ELF-1 (cell line): Measurements from ENCODE around the gene SERBP1.
A peak's percentile ranks its signal among the peaks of the same experiment; 100 is the strongest.
"Not testable (repeated sequence)": the region's sequence is repeated elsewhere in the genome, so short reads cannot be mapped to it uniquely, and the experiment has no call there.

Experiments used
- DNase-seq: peaks from one replicate; pipeline ENCODE4 v3.0.0-alpha.2; 2016; ENCODE audit warnings: low read depth, low spot score

Gene SERBP1

GRCh38 chr1:67440339-67440738, 10.1 kb upstream of the SERBP1 start:
- no peak for DNase-seq

GRCh38 chr1:67439277-67440029, 9.3 kb upstream of the SERBP1 start:
- peak; percentile 60 for DNase-seq

DNA sequence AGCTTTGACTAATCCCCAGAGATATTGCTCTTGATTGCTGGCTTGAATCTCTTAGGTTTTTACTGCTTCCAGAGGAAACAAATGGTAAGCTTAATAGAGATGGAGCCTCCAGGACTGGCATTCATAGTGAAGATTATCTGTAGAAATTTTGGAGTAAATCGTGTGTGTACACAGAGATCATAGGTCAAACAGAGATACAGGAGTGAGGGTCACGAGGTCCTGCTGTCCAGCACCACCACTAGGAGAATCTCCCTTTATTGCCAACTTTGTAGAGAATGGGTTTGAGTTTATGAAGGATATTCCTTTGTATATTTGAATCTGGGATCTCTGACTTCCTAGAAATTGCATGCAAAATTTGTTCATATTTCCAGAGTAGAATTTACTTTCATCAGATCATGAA, 7.8 kb upstream of the SERBP1 start:
- no peak for DNase-seq

DNA sequence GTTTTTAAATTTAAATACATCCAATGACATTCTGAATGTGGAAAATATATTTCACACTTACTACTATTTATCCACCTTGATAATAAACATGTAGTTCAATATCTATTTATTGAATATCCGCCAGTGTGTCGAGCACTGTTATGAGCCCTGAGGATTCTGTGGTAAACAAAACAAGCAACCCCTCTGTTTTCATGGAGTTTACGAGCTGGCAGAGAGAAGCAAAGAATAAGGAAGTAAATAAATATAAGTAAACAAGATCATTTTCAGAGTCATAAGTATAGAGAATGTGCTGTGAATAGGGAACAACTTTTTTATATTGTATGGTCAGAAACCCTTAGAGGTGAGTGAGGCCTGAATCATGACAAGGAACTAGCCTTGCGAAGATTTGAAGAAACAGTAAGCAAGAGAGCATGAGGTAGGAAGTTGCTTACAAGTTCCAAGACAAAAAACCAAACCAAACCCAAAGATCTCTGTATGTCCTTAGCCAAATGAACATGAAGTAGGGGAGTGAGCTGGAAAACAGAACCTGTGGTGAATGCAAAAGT, 6.4 kb upstream of the SERBP1 start:
- no peak for DNase-seq

DNA sequence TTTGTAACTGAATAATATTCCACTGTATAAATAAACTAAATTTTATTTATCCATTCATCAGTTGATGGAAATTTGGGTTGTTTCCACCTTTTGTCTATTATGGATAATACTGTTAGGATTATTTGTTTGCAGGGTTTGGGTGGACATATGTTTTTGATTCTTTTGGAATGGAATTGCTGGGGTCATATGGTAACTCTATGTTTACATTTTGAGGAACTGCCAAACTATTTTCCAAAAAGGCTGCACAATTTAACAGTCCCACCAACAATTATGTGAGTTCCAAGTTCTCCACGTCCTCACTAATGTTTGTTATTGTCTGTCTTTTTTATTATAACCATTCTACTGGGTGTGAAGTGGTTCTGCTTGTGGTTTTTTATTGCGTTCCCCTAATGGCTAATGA, 4.3 kb upstream of the SERBP1 start:
- DNase-seq: no peak

DNA sequence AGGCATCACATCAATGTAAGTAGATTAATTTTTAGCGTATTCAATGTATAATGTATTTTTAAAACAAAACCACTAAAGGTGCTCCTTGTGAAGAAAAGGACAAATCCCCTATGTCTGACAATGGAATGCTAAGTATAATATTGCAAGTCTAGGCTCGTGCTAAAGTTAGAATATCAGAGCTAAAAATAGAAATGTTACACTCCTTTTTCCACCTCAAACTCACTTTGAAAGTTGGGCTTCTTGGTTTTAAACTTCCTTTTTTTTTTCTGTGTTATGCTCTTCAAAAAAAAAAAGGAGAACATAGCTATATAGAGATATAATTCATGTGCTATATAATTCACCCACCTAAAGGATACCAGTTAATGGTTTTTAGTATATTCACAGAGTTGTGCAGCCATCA, 3.6 kb upstream of the SERBP1 start:
- no peak for DNase-seq

- no peak for DNase-seq
These were observed 2.5 kb upstream of the SERBP1 start for GRCh38 chr1:67432745-67433144.

DNA sequence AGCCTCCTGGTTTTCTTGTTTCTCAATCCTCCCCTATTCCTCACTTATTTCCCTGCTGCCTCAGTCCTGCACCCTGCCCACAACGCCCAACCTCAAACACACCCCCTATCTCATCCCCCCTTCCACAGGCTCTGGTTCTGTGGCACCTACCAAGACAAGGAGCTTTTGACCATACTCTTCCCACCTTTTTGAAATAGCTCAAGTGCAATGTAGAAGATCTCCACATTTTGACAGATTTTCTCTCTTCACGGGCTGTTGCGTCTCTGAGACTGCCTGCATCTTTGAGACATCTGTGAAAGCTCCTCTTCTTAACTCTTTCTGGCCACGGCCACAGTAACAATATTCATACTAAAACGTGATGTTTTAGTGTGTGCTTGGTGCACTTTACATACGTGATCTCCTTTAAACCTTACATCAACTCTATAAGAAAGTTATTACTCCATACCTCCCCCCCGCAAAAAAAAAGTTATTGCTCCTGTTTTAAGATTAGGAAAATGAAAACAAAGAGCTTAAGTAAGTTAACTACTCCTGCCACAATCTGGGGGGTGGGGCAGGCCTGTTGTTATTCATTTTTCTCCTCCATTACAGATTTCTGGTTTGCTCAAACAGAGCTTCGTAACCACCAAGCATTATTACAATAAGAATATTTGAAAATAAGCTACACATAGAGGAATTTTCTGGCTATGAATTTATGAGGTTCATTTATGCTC, 1.8 kb upstream of the SERBP1 start:
- DNase-seq: peak; percentile 35

DNA sequence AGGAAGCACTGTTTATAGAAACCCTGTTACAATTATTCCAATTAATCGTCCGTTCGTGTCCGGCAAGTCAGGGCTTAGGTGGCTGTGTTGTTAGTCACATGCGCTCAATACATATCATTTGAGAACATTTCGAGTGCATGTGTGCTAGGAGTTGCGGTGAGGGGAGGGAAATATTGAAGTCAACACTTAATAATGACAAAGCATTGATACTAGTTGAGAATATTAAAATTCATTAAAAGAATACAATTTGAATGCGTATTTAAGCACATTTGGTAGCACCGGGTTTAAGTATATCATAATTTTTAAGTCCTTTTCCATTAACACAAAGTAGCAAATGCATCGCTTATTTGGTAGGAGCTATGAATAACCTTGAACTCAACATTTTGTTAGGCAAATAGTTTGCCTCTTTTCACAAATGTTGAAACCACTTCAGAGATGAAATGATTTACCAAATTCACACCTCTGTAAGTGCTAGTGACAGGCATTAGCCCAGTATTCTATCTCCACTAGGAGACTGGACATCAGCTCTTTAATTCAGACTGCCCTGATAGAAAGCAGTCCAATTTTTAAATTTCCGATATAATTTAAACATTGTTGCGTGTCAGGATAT, 1.1 kb upstream of the SERBP1 start:
- DNase-seq: no peak

DNA sequence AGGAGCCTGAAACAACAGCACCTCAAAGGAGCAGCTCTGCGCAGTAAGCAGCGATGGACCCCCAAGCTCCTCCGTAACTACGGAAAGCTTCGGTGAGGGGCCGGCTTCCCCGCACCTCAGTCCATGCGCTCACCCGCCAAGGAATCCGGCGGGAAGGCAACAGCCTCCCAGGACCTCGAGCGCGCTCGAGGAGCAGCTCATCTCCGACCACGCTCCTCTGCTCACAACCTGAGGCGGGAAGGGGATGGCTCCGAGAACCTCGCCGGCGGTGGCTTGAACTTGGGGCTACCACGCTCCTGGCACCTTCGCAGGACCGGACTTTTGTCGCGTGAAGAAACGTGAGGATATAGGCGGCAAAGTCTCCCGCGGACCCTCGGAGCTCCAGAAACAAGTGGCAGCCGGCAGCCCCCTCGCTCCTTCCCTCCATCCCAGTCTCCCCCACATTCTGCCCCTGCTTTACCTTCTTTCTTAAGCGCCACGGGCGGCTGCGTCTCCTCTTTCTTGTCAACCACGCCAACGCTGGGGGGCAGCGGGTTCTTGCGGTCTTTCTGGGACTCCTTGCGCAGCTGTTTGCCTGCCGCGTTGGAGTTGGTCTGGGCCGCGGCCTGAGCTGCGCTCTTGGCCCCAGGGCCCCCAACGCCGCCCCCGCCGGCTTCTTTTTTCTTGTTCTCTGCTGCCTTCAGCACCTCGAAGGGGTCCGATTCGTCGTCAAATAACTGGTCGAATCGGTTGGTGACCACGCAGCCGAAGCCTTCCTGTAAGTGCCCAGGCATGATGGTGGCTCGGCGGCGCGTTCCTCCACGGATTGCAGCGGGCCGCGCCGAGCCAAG, 459 bp downstream of the SERBP1 start:
- peak; percentile 43 for DNase-seq

DNA sequence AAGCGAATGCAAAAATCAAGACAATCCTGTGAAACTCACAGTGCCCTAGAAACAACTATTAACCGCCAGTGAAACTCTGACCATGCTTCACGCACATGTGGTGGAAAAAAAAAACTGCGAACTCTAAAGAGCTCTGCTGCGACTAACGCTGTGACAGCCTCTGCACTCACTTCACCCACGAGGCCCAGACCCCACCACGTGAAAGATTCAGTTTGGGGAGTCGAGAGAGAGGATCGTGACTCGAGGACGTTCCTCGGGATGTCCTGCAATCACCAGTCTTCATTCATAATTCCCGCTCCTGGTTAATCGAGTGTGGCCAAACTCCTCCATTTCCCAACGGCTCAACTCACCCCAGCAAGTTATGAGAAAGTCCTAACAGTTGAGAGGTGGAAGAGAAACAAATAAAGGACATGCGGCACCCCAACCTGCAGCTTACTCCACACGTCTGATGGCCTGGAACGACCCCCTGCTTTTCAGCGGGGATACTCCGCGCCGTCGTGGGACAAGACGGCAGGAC, 1.1 kb downstream of the SERBP1 start:
- peak; percentile 19 for DNase-seq

DNA sequence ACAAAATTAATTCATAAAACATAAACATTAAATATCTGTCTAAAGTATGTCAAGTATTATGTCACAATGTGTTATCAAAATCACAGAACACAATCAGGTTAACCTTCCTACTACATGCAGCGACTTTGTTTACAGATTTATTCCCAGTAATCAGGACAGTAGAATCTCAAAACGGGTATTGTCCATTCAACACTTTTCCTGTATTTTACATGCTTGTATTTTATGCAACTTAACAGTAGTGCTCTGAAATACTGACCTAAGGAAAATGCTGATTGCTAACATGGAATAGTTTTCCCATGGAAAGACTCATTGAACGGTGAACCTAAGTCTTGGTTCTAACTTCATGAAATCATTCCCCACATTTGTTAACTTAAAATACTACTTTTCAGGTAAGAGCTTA, 2.3 kb downstream of the SERBP1 start:
- DNase-seq: no peak

DNA sequence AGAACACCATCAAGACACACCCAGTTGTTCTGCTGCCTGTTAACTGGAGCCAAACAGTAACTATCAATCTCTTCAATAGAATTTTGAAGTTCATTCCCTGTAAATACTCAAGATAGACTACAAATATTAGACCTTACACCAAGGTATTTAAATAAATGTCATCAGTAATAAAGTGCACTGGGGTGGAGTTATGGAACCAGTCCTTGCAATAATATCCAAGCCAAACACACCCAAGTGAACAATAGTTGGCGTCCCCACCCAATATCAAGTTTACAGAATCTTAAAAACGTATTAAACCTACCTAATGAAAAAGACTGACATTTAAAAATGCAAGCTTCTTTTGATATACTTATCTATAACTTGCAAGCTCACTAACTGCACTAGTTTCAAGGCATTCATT, 2.7 kb downstream of the SERBP1 start:
- DNase-seq: no peak

GRCh38 chr1:67420835-67421492, 9.2 kb downstream of the SERBP1 start:
- DNase-seq: no peak

- DNase-seq: no peak
These were observed 11.2 kb downstream of the SERBP1 start for GRCh38 chr1:67418839-67419586.

DNA sequence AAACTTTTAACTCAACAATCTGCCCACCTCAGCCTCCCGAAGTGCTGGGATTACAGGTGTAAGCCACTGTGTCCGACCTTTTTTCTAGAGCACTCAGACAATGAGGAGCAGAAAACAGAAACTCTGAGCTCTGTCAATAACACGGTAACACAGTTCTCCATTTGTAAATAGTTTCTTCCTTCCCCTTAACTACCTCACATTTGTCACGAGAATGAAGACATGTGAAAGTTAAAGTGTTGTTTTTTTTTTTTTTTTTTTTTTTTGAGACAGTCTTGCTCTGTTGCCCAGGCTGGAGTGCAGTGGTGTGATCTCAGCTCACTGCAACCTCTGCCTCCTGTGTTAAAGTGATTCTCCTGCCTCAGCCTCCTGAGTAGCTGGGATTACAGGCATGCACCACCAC, 12.5 kb downstream of the SERBP1 start:
- not testable (repeated sequence) for DNase-seq

DNA sequence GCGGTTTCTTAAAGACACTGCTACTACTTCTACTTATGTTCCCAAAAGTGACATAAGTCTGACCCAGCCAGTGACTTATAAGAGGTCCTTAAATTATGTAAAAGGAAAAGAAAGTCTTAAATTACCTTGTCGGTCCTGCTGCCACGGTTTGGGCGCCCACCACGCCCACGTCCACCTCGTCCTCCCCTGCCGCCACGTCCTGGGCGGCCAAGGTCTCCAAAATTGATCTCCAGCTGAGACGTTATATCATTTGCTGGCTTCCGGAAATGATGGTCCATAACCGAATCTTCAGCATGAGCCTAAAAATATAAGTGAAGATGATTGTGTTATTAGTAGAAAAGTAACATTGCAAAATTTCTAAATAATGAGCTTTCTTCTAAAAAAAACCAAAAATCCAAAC, 15.2 kb downstream of the SERBP1 start:
- DNase-seq: no peak

DNA sequence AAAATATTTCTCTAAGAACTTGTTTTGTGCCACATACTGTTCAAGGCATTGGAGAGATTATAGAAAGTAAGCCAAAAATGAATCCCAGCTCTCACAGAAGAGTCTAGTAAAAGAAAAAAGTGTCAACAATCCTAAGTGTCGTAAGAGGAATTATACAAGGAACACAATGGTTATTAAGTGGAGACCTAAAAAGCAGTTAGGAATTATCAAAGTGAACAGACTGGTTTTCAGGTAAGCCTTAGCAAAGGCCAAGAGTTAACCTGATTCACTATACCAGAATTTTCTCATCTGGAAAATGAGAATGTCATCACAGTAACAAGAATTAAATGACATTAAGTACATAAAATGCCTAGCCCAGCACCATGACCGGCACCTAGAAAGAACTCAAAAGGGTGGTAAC, 15.6 kb downstream of the SERBP1 start:
- DNase-seq: no peak

- not testable (repeated sequence) for DNase-seq
These were observed 17.1 kb downstream of the SERBP1 start for GRCh38 chr1:67413101-67413500.

DNA sequence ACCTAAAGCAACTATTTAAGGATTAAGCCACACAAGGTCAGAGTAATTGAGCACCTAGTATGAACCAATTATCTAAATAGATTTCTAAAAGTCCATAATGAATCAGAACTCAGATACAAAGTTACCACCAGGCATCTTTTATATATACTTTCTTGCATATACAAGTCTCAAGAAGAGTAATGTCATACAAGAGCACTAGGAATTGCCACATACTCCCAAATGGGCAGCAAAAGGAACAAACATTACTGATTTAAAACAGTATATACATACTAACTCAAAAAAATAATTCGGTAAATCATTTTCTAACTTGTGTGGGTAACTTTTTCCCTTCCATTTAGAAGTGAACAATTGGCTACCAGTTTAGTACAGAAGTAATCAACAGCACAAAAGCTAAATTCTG, 22.1 kb downstream of the SERBP1 start:
- DNase-seq: no peak
